ENCODE results near the gene DAB2IP.

- TF ChIP-seq, protein P1, sequence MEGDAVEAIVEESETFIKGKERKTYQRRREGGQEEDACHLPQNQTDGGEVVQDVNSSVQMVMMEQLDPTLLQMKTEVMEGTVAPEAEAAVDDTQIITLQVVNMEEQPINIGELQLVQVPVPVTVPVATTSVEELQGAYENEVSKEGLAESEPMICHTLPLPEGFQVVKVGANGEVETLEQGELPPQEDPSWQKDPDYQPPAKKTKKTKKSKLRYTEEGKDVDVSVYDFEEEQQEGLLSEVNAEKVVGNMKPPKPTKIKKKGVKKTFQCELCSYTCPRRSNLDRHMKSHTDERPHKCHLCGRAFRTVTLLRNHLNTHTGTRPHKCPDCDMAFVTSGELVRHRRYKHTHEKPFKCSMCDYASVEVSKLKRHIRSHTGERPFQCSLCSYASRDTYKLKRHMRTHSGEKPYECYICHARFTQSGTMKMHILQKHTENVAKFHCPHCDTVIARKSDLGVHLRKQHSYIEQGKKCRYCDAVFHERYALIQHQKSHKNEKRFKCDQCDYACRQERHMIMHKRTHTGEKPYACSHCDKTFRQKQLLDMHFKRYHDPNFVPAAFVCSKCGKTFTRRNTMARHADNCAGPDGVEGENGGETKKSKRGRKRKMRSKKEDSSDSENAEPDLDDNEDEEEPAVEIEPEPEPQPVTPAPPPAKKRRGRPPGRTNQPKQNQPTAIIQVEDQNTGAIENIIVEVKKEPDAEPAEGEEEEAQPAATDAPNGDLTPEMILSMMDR (IDR thresholded peaks at IDR 0.05) = no peak
- TF ChIP-seq POLR2A (IDR thresholded peaks at IDR 0.05) (no peak), POLR2AphosphoS5 (IDR thresholded peaks at IDR 0.05) (no peak)
Measured at GRCh38 chr9:121811140-121811539, 159.7 kb downstream of the DAB2IP start.

Data from stomach (tissue), 4 donors.